ENCODE data around the gene DNAJB4. TPM values are rescaled to one million over a fixed set of nuclear protein-coding genes. Genes with fewer than 3 reads are reported as not detected.
"Not testable (repeated sequence)": the region's sequence is repeated elsewhere in the genome, so short reads cannot be mapped to it uniquely, and the experiment has no call there.

Gene DNAJB4
- total RNA-seq, 4 donors from 2014 or later, result 32.1 to 50.4 (median 41.0) TPM

DNA sequence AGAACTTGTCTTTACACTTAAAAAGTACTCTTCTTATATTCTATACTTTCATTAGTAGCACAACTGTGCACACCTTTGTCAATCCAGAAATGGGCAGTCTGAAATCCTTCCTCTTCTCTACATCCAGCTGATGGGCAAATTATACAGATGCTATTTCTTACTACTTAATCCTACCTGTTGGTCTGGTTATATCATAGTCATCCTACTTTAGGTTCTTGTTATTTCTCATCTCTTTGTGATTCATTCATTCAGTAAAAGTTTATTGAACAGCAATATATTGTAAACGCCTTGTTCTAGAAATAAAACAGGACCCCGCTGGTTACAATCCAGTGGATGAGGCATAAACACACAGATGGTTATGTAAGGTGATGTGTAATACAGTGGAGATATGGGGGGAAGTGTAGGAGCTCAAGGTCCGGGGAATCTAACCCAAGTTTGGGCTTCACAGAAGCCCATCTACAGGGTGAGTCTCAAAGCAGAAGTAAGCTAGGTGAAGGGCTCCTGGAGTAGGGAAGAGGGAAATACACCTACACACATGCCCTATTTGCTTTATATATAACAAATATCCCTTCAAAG is 14.0 kb upstream of the DNAJB4 start:
- TF ChIP-seq, protein P1, sequence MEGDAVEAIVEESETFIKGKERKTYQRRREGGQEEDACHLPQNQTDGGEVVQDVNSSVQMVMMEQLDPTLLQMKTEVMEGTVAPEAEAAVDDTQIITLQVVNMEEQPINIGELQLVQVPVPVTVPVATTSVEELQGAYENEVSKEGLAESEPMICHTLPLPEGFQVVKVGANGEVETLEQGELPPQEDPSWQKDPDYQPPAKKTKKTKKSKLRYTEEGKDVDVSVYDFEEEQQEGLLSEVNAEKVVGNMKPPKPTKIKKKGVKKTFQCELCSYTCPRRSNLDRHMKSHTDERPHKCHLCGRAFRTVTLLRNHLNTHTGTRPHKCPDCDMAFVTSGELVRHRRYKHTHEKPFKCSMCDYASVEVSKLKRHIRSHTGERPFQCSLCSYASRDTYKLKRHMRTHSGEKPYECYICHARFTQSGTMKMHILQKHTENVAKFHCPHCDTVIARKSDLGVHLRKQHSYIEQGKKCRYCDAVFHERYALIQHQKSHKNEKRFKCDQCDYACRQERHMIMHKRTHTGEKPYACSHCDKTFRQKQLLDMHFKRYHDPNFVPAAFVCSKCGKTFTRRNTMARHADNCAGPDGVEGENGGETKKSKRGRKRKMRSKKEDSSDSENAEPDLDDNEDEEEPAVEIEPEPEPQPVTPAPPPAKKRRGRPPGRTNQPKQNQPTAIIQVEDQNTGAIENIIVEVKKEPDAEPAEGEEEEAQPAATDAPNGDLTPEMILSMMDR (IDR thresholded peaks at IDR 0.05), result no peak
- no peak for ATAC-seq (ENCODE audit: low FRiP score)

DNA sequence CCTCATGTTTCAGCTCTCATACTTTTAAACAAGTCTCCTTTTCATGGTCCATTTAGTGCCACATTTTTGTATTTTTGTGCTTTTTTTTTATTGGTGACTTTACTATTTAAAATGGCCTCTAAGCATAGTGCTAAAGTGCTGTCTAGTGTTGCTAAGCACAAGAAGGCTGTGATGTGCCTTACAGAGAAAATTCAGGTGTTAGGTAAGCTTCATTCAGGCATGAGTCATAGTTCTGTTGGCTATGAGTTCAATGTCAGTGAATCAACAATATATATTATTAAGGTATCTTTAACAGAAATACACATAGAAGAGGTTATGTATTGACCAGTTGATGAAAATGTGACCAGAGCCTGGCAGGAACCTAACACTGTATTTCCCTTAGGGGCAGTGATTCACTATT is 13.1 kb upstream of the DNAJB4 start:
- ATAC-seq (ENCODE audit: low FRiP score) (no peak), DNase-seq (ENCODE audit: low spot score) (no peak)

More for the DNA sequence above, 14.0 kb upstream of the DNAJB4 start:
- no peak for DNase-seq (ENCODE audit: low spot score)

DNA sequence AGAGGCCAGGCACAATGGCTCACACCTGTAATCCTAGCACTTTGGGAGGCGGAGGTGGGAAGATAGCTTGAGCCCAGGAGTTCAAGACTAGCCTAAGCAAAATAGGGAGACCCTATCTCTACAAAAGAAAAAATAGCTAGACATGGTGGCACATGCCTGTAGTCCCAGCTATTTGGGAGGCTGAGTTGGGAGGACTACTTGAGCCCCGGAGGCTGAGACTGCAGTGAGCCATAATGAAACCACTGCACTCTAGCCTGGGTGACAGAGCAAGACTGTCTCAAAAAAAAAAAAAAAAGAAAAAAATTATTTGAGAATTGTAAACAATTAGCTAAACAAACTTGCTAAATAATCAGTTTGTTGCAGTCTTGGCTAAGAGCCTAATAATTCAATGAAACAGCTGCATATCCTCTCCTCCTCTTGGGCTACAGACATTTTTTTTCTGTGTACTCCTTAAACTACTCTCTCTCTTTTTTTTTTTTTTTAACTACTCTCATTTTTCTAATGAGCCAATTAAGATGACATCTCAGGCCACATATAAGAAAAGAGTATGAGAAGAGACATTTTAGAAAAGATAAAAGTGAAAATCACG is 10.5 kb upstream of the DNAJB4 start:
- no peak for DNase-seq (ENCODE audit: low spot score)
- ATAC-seq (ENCODE audit: low FRiP score), result no peak
- TF ChIP-seq, protein P1 (IDR thresholded peaks at IDR 0.05), result no peak

More for the DNA sequence above, 13.1 kb upstream of the DNAJB4 start:
- TF ChIP-seq, protein P1 (IDR thresholded peaks at IDR 0.05), result no peak

DNA sequence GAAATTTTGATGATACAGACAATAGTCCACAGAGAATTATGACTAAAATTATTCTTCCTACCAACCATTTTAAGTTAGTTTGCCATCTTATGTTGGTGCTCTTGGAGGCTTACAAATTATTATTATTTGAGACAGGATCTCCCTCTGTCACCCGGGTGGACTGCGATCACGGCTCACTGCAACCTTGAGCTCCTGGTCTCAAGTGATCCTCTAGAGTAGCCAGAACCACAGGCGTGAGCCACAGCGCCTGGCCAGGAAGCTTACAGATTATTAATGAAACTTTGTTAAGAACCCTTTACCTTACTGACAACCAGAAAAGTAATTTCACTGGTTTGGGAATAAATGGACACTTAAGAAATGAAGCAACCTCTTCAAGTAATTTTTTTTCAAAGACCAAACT is 8.0 kb upstream of the DNAJB4 start:
- no peak for ATAC-seq (ENCODE audit: low FRiP score)
- no peak for DNase-seq (ENCODE audit: low spot score)
- TF ChIP-seq, protein P1 (IDR thresholded peaks at IDR 0.05), result no peak

DNA sequence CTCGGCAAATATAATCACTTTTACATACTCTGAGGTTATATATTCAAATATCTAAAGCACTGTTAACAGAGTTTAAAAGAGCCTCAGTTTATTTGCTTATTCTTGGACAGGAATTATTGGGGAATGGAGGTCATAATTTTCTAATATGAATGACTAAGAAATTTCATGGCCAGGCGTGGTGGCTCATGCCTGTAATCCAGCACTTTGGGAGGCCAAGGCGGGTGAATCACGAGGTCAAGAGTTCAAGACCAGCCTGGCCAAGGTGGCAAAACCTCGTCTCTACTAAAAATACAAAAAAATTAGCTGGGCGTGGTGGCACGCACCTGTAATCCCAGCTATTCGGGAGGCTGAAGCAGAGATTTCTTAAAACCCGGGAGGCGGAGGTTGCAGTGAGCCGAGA is 4.2 kb upstream of the DNAJB4 start:
- not testable (repeated sequence) for DNase-seq (ENCODE audit: low spot score); ATAC-seq (ENCODE audit: low FRiP score)

DNA sequence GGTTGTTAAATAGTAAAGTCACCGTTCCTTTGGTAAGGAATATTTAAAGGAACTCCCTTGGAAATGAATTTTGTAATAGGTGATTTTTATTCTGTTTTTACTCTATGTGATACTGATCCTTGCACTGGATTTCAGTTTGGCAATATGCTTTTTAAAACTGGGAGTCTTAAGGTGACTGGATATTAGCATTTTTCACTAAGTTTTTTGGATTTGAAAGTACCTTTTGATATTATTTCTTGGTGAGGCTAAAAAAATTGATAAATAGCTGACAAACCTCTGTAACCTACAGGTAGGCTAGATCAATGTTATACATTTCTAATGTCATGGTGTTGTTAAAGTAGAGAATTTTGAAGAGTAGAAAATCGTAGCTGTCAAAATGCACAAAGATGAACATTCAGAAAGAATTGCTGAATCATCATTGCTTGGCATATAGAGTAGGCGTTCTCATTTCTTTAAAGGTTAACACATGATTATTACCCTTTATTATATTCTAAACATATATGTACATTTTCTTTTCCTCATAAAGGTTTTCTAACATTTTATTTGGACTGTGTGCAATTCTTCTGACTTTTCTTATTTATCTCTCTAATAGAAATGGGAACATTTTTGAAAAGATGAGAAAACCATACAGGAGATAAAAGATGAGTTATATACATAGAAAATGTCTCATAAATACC is 1.5 kb upstream of the DNAJB4 start:
- ATAC-seq (ENCODE audit: low FRiP score) (no peak), DNase-seq (ENCODE audit: low spot score) (no peak)
- TF ChIP-seq, protein P1 (IDR thresholded peaks at IDR 0.05), result no peak

DNA sequence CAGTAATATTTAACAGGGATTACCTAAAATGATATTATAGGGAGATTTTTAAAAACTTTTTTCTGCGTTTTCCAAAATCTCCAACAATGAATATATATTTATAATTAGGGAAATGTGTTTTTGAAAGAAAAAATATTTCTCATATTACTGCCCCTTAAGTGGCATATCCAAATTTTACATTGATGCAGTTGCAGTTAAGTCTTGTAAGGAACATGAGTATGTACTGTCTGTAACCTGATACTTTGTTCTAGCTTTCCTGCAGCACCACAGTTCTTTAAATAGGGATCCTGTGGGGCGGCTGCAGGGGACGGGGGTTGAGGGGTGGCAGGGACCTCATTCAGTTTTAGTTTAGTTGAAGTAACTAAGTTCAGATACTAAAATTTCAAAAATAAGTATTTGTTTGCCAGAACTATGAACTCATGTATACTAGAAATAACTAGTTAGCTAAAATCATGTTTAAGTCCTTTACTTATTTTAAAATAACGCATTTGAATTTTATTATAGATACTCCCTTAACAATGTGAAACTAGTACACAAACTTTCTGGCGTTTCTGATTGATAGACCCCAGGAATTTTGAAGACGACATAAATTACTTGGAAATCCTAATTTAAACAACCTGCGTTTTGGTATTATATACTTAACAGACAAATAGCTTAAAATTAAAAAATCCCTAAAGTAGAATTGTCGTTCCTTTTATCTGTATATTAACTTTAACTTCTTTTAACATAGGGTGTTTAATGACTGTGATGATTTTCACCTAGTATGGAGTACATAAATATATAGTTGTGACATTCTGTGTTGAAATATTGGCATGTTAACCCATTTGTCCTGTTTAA is 639 bp upstream of the DNAJB4 start:
- DNase-seq (ENCODE audit: low spot score) (peak; percentile 41), ATAC-seq (ENCODE audit: low FRiP score) (peak; percentile 63)
- TF ChIP-seq, protein P1 (IDR thresholded peaks at IDR 0.05), result no peak
